ENCODE results near the gene CD3D.
A peak's percentile ranks its signal among the peaks of the same experiment; 100 is the strongest.
"Not testable (repeated sequence)": the region's sequence is repeated elsewhere in the genome, so short reads cannot be mapped to it uniquely, and the experiment has no call there.

CD3D gene

DNA sequence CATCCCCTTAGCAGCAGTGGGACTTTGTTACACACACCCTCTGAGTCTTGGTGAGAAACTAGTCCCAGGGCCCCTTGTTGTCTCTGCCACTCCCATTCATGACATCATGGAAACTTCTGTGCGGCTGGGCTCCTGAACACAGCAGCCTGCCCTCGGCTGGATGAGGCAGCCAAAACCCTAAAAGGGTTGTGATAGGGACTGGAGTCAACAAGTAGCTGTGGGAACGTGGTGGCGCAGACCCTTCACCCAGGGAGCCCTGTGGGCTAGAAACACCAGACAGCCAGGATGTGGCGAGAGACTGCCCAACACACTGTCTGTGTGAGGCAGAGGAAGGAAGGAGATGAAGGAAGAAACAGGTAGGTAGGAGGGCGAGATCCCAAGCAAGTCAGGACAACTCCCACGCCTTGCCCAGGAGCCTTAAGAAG, 3.9 kb downstream of the CD3D start:
- DNase-seq, result peak; percentile 62

GRCh38 chr11:118334745-118335144, 7.8 kb downstream of the CD3D start:
- no peak for DNase-seq

GRCh38 chr11:118328745-118329144, 13.8 kb downstream of the CD3D start:
- DNase-seq, result no peak

- no peak for DNase-seq
Measured at GRCh38 chr11:118325283-118325682, 17.2 kb downstream of the CD3D start.

DNA sequence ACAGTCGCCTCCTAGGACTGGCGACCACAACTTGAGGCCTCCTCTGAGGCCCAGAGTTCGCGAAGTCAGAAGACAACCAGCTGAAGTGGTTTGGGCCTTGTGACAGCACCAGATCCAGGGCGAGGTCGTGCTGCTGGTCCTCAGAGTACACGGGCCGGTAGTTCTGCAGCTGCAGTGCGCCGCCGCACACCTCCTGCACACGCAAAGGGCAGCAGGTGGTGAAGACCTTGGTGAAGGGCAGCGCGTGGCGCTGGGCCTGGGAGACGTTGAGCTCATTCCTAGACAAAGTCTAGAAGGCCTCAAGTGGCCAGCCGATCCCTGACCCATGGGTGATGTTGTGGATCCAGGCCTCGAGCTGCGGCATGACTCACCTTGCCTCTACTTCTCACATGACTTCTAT, 19.8 kb downstream of the CD3D start:
- DNase-seq, result no peak

- DNase-seq, result no peak
Measured at GRCh38 chr11:118321386-118322082, 21.0 kb downstream of the CD3D start.

DNA sequence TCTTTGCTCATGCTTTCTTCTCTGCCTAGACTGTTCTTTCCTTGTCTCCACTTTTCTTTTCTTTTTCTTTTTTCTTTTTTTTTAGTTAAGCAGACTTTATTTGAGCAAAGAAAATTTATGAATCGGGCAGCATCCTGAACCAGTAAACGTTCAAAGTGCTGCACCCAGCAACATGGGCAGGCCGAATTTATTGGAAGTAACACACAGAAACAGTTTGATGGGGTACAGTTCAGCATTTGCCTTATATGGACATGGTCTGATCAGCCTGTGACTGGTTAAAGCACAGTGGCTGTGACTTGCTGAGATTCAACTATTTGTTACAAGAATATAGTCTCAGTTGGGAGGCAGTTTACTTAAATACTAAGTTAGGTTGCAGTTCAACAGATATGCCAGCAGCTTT, 22.0 kb downstream of the CD3D start:
- no peak for DNase-seq

- DNase-seq, result peak; percentile 11
Measured at GRCh38 chr11:118319337-118319707, 23.2 kb downstream of the CD3D start.

GRCh38 chr11:118318581-118319336, 23.7 kb downstream of the CD3D start:
- DNase-seq, result no peak

DNA sequence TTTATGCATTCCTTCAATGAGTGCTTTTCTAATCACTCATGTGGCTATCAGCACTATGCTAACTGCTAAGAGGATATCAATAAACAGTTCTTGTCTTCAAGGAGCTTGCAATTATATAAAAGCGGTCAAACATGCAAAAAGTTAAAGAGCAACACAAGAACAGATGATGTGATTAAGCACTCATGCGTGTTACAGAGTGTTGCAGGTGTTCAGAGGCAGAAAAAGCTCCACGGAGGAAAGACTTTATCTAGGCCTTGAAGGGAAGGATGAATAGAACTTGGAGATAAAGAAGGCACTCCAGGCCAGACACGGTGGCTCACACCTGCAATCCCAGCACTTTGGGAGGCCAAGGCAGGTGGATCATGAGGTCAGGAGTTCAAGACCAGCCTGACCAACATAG, 24.4 kb downstream of the CD3D start:
- DNase-seq, result no peak

GRCh38 chr11:118314988-118315411, 27.5 kb downstream of the CD3D start:
- no peak for DNase-seq

GRCh38 chr11:118313242-118313641, 29.3 kb downstream of the CD3D start:
- no peak for DNase-seq

DNA sequence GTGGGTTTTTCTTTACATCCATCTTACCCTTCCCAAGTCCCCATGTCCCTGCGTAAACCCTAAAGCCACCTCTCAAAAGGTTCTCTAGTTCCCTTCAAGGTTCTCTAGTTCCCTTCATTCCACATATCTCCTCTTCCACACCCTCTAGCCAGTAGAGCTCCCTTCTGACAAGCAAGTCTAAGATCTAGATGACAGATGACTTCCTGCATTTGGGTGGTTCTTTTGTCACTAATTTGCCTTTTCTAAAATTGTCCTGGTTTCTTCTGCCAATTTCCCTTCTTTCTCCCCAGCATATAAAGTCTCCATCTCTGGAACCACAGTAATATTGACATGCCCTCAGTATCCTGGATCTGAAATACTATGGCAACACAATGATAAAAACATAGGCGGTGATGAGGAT, 30.2 kb downstream of the CD3D start:
- DNase-seq, result no peak

DNA sequence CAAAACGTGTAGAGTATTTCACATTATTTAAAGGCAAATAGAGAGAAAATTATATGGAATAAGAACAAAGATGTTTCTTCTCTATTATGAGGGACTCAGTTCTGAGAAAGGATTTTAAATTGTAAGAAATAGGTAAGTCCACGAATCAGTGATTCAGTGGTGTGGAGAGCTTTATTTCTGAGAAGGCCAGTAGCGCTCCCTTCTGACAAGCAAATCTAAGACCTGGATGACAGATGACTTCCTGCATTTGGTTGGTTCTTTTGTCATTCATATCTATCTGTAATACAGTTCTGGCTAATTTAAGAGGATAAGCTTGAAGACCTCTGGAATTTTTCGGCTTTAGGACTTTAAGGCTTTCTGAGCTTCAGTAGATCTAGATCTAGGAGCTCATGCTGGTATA, 31.0 kb downstream of the CD3D start:
- no peak for DNase-seq

- no peak for DNase-seq
Measured at GRCh38 chr11:118310781-118311485, 31.6 kb downstream of the CD3D start.

DNA sequence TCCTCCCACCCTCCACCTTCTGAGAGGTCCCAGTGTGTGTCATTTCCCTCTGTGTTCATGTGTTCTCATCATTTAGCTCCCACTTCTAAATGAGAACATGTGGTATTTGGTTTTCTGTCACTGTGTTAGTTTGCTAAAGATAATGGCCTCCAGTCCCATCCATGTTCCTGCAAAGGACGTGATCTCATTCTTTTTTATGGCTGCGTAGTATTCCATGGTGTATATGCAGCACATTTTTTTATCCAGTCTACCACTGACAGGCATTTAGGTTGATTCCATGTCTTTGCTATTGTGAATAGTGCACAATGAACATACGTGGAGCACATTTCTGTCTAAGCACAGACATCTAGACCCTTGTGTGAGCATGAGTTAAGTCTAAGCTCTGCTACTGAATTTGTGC, 32.2 kb downstream of the CD3D start:
- no peak for DNase-seq

DNA sequence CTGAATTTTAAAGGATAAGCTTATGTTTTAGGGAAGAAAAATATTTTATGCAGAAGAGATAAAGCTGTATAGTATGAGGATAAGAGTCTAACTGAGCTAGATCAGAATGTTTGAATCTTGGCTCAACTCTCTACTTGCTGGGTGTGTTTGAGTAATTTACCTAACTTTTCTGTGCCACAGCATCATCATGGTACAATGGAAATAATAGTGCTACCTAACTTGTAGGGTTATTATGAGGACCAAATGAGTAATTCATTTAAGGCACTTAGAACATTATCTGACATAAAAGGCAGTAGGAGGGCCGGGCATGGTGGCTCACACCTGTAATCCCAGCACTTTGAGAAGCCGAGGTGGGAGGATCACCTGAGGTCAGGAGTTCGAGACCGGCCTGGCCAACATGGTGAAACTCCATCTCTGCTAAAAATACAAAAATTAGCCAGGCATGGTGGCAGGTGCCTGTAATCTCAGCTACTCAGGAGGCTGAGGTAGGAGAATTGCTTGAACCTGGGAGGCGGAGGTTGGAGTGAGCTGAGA, 33.4 kb downstream of the CD3D start:
- DNase-seq, result not testable (repeated sequence)

DNA sequence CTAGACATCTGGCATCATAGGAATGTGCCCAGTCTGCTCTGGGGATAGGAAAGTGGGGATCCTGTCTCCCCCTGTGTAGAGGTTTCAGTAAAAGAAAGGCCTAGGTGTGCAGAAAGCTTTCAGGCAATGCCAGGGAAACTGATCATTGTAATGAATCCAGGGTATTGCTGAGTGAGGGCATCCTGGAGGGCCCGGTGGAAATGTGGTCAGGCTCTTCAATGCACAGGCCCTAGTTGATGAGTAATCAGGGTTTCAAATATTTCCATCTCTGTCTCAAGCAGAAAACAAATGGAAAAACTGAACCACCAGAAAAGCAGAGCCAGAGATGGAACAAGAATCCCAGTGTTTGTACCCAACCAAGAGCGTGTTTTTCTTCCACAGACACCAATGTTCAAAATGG, 35.9 kb downstream of the CD3D start:
- no peak for DNase-seq

DNA sequence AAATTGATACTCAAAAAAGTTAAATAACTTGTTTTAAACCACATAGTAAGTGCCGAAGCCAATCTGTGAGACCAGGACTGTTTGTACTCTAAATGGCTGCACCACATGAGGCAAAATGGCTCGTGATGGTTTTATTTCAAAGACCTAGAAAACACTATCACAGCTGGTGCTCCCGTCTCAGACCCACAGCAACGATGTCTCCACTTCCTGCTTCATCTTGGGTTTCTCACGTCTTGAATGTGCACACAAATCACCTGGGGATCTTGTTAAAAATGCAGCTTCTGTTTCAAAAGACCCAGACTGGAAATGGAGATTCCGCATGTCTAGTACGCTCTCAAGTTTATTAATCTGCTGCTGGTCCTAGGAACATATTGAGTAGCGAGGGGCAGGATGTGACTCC, 36.8 kb downstream of the CD3D start:
- no peak for DNase-seq

GRCh38 chr11:118304568-118305248, 37.8 kb downstream of the CD3D start, which contains the start of gene CD3E:
Gene CD3E (plus strand): TSS chr11:118304730. CDS start chr11:118304953, 223 bp downstream.
- no peak for DNase-seq

GRCh38 chr11:118304227-118304567, 38.3 kb downstream of the CD3D start:
- no peak for DNase-seq

DNA sequence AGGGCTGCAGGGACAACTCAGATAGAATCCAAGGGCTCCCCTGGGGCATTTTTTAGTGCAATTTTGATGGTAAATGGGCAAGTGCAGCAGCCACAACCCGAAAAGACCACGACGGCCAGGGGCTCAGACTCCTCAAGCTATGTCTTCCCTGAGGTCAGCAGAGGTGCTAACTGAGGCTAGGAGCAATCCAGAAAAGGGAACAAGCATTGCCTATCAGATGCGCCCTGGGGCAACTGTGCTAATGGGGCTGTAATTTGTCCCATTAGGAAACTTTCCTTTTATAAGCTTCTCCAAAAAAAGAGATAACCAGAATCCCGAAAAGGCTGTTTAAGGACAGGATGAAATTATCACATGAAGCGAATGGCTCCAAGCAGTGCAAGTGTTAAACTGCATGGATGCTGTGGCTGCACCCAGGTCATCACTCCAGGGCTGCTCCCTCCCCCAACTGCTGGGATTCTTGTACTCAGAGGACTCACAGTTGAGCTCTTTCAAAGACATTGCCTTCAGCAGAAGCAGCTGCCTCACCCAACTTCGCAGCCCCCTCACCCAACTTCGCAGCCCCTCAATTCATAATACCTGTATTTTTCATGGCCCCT, 40.8 kb downstream of the CD3D start:
- DNase-seq, result no peak

All from hematopoietic multipotent progenitor cell treated with erythropoietin and hydrocortisone succinate and interleukin-3 and kit ligand, for 8 days (in vitro differentiated cells).